ENCODE data around the gene CYP2W1.

CYP2W1 gene

GRCh38 chr7:1016577-1017531, 33.9 kb downstream of the CYP2W1 start:
- no peak overlapping the region for H2AFZ ChIP-seq
- H3K27me3 ChIP-seq (ENCODE audit: control insufficient read depth, insufficient read depth, low read length), result no peaks in the 10 kb centered on the region
- H3K36me3 ChIP-seq (ENCODE audit: control insufficient read depth, insufficient read depth, low read length), result no peaks in the 10 kb centered on the region
- peaks cover 14% of the 10 kb centered on the region for H3K79me2 ChIP-seq
- H3K4me2 ChIP-seq (ENCODE audit: low read length), result no peak overlapping the region
- no peak for TF ChIP-seq CTCF (IDR thresholded peaks at IDR 0.05)
- H3K9ac ChIP-seq, result no peak overlapping the region
- no peak overlapping the region for H3K4me3 ChIP-seq (ENCODE audit: low read depth, low read length)
- no peaks in the 10 kb centered on the region for H3K4me1 ChIP-seq
- H3K27ac ChIP-seq, result no peak overlapping the region
- no peaks in the 10 kb centered on the region for H3K9me3 ChIP-seq (ENCODE audit: control insufficient read depth, low read length)

- no peak for TF ChIP-seq CTCF (IDR thresholded peaks at IDR 0.05)
- Histone ChIP-seq H3K27ac (no peak overlapping the region), H2AFZ (no peak overlapping the region), H3K9ac (no peak overlapping the region), H3K4me1 (no peaks in the 10 kb centered on the region), H3K9me3 (ENCODE audit: control insufficient read depth, low read length) (no peaks in the 10 kb centered on the region), H3K4me3 (ENCODE audit: low read depth, low read length) (no peak overlapping the region), H3K4me2 (ENCODE audit: low read length) (no peak overlapping the region), H3K36me3 (ENCODE audit: control insufficient read depth, insufficient read depth, low read length) (no peaks in the 10 kb centered on the region), H3K79me2 (peaks cover 15% of the 10 kb centered on the region), H3K27me3 (ENCODE audit: control insufficient read depth, insufficient read depth, low read length) (no peaks in the 10 kb centered on the region)
These were observed 34.8 kb downstream of the CYP2W1 start for GRCh38 chr7:1017586-1018333.

- no peak overlapping the region for H3K9ac ChIP-seq
- no peak for TF ChIP-seq CTCF (IDR thresholded peaks at IDR 0.05)
- H3K36me3 ChIP-seq (ENCODE audit: control insufficient read depth, insufficient read depth, low read length), result no peaks in the 10 kb centered on the region
These were observed 35.3 kb downstream of the CYP2W1 start for GRCh38 chr7:1018334-1018695.

GRCh38 chr7:1019255-1019785, 36.3 kb downstream of the CYP2W1 start:
- H3K4me1 ChIP-seq, result no peaks in the 10 kb centered on the region
- no peak overlapping the region for H3K4me3 ChIP-seq (ENCODE audit: low read depth, low read length)
- no peak overlapping the region for H3K27ac ChIP-seq
- no peak overlapping the region for H3K4me2 ChIP-seq (ENCODE audit: low read length)
- no peaks in the 10 kb centered on the region for H3K9me3 ChIP-seq (ENCODE audit: control insufficient read depth, low read length)
- no peak overlapping the region for H3K9ac ChIP-seq
- no peaks in the 10 kb centered on the region for H3K27me3 ChIP-seq (ENCODE audit: control insufficient read depth, insufficient read depth, low read length)
- no peaks in the 10 kb centered on the region for H3K36me3 ChIP-seq (ENCODE audit: control insufficient read depth, insufficient read depth, low read length)
- TF ChIP-seq CTCF (IDR thresholded peaks at IDR 0.05), result no peak
- H3K79me2 ChIP-seq, result peaks cover 17% of the 10 kb centered on the region
- H2AFZ ChIP-seq, result no peak overlapping the region

More at GRCh38 chr7:1018334-1018695, 35.3 kb downstream of the CYP2W1 start:
- Histone ChIP-seq H2AFZ (no peak overlapping the region), H3K79me2 (peaks cover 17% of the 10 kb centered on the region), H3K9me3 (ENCODE audit: control insufficient read depth, low read length) (no peaks in the 10 kb centered on the region), H3K4me1 (no peaks in the 10 kb centered on the region), H3K27ac (no peak overlapping the region), H3K27me3 (ENCODE audit: control insufficient read depth, insufficient read depth, low read length) (no peaks in the 10 kb centered on the region), H3K4me2 (ENCODE audit: low read length) (no peak overlapping the region), H3K4me3 (ENCODE audit: low read depth, low read length) (no peak overlapping the region)
